Pons (tissue), 1 donor: ENCODE measurements around the gene CCDC66.
A peak's percentile ranks its signal among the peaks of the same experiment; 100 is the strongest.
"Not testable (repeated sequence)": the region's sequence is repeated elsewhere in the genome, so short reads cannot be mapped to it uniquely, and the experiment has no call there.

ENCODE experiments used
- DNase-seq: peaks from one replicate; pipeline ENCODE4 v3.0.0-alpha.2; 2016; ENCODE audit warnings: low spot score

The CCDC66 gene

GRCh38 chr3:56556908-56557830, at the start of gene CCDC66:
CCDC66 (plus strand) TSS chr3:56557175; CDS start chr3:56557243, 68 bp downstream.
- peak; percentile 91 for DNase-seq

- no peak for DNase-seq
Measured at GRCh38 chr3:56519641-56520040, 37.3 kb upstream of the CCDC66 start.

- DNase-seq = no peak
Measured at GRCh38 chr3:56522374-56522773, 34.6 kb upstream of the CCDC66 start.

DNA sequence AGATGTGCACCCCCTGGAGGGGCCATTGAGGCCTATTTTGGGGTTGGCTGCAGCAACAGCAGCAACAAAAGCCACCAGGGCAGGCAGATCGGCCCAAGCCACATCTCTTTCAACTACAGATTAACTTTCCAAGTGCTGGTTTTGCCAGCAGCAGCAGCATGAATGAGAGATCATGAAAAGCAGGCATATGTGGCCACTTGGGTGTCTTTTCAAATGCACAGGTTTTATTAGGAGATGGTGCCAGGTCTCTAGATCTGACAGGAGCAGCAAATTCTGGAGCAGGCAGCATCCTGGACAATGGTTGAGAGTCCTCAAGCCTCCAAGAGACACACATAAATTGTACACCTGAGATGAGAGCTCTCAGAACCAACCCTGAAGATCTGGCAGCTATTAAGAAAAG, 31.7 kb upstream of the CCDC66 start:
- DNase-seq = no peak

- DNase-seq = no peak
Measured at GRCh38 chr3:56536735-56537134, 20.2 kb upstream of the CCDC66 start.

GRCh38 chr3:56547486-56547885, 9.5 kb upstream of the CCDC66 start:
- DNase-seq = no peak

DNA sequence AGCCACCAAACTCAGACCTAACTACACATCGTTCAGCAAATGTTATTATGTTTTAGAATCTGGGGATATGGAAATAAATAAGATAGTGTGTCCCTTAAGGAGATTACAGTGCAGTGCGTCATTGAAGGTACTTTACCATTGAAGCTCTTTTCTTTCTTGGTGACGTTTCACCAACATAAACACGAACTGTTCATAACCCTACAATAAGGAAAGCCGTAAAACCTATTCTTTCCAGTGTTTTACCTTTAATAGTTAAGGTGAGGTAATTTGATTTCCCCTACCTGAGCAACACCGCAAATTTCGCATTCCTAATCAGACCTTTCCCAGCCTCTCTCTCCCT, 826 bp downstream of the CCDC66 start:
- DNase-seq = no peak

DNA sequence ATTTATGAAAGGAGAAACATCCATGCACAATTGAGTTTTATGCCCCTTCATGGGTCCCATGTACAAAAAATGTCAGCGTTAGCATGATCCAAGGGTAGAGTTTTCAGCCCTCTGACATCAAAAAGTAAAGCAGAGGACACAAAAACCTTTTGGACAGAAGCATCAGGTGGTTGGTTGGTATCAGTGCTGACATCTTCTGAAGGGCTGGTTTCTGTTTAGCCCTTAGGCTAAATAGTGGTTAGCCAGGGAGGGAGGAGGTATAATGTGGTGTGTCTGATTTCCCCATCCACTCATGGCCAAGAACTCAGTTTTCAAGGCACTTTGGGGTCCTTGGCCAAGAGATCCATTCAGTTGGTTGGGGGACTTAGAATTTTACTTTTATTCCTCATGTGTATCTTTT, 16.5 kb downstream of the CCDC66 start:
- no peak for DNase-seq

GRCh38 chr3:56581941-56582340, 25.0 kb downstream of the CCDC66 start:
- not testable (repeated sequence) for DNase-seq

- DNase-seq = not testable (repeated sequence)
Measured at GRCh38 chr3:56584275-56584674, 27.3 kb downstream of the CCDC66 start.

GRCh38 chr3:56590814-56591213, 33.8 kb downstream of the CCDC66 start:
- DNase-seq = no peak

- no peak for DNase-seq
Measured at GRCh38 chr3:56591262-56591661, 34.3 kb downstream of the CCDC66 start.

DNA sequence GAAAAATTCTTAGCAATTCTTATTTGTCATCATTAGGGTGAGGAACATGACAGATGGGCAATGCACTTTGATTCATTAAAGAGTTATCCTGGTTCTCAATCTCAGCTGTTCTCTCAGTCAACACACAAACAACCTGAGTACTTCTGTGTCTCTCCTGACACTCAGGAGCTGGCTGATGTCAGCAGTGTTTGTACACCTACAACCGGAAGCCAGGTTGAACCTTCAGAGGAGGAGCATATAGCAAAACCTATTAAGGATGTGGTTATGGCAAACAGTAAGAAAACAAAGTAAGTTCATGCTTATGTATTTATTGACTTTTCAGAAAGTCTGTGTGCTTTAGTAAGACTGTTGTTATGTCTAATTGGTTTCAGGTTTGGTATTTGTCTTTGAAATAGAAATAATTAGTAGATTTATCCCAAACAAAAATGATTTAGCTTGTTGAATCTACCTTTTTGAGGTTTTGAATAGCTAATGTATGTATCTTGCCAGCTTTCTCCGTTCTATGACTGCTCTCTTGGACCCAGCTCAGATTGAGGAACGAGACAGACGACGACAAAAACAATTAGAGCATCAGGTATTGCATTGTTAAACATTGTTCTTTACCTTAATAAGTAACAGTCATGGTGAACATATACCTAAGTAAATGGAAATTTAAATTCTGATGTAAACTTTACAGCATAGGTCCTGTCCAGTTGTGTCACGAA, 36.6 kb downstream of the CCDC66 start:
- DNase-seq = no peak

- no peak for DNase-seq
Measured at GRCh38 chr3:56595975-56596840, 39.2 kb downstream of the CCDC66 start.

- DNase-seq = not testable (repeated sequence)
Measured at GRCh38 chr3:56608479-56608878, 51.5 kb downstream of the CCDC66 start.

GRCh38 chr3:56610669-56611335, 53.8 kb downstream of the CCDC66 start:
- DNase-seq = no peak

DNA sequence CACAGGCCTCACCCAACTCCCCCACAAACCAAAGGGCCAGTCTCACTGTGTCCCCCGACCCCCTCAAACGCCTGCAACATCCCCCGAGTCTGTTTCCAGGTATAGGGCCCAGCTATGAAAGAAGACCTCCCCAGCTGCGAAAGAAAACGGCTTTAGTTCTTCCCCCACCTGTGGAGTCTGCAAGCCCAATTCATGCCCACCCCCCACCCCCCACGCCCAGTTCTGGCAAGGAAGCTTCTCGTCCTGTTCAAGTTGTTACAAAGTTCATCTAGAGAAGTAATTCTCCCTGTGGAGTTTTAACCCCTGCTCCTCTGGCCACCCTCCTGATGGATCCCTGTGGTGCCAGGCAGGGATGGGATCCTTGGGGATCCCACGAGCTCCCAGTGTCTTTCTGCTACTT, 54.4 kb downstream of the CCDC66 start:
- no peak for DNase-seq

- DNase-seq = no peak
Measured at GRCh38 chr3:56612146-56612545, 55.2 kb downstream of the CCDC66 start.

GRCh38 chr3:56613016-56613415, 56.0 kb downstream of the CCDC66 start:
- no peak for DNase-seq

GRCh38 chr3:56616478-56617006, 59.6 kb downstream of the CCDC66 start:
- DNase-seq = no peak

GRCh38 chr3:56620371-56620770, 63.4 kb downstream of the CCDC66 start:
- no peak for DNase-seq

GRCh38 chr3:56621681-56622080, 64.7 kb downstream of the CCDC66 start:
- DNase-seq = no peak
